ENCODE measurements around the gene SUMF1.

DNA sequence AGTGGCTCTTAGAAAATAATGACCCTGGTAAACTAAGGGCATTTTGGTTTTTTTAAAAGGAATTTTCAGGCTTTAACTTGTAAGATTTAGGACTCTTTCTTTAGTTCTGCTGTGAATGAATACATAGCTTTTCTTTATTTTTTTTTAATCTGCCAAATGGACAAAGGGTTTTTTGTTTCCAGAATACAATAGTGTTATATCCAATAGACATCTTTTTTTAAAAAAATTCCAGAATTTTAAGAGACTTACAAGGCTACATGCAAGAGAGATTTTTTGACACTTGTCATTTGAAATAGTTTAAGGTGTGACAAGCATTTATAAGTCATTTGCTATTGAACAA, 125.8 kb downstream of the SUMF1 start:
- TF ChIP-seq, protein P1, sequence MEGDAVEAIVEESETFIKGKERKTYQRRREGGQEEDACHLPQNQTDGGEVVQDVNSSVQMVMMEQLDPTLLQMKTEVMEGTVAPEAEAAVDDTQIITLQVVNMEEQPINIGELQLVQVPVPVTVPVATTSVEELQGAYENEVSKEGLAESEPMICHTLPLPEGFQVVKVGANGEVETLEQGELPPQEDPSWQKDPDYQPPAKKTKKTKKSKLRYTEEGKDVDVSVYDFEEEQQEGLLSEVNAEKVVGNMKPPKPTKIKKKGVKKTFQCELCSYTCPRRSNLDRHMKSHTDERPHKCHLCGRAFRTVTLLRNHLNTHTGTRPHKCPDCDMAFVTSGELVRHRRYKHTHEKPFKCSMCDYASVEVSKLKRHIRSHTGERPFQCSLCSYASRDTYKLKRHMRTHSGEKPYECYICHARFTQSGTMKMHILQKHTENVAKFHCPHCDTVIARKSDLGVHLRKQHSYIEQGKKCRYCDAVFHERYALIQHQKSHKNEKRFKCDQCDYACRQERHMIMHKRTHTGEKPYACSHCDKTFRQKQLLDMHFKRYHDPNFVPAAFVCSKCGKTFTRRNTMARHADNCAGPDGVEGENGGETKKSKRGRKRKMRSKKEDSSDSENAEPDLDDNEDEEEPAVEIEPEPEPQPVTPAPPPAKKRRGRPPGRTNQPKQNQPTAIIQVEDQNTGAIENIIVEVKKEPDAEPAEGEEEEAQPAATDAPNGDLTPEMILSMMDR (conservative IDR thresholded peaks at IDR 0.05; ENCODE audit: low read length) = no peak
- TF ChIP-seq EZH2phosphoT487 (IDR thresholded peaks at IDR 0.05; ENCODE audit: borderline replicate concordance) = no peak
